ENCODE data around the gene MED17. TPM values are rescaled to one million over a fixed set of nuclear protein-coding genes. Genes with fewer than 3 reads are reported as not detected.
A peak's percentile ranks its signal among the peaks of the same experiment; 100 is the strongest.

MED17 gene
- total and polyA plus RNA-seq, 2 of the 13 experiments (the other 11 are each of a cell fraction or from before 2014, with no cell fraction given), result 23.1 to 37.0 TPM

GRCh38 chr11:93773045-93773477, 11.0 kb upstream of the MED17 start (continued):
- 0 out of 2 replicates have a peak, but pooled peaks have one; percentile 58 for TF ChIP-seq ZNF343 (CRISPR knock-in tag; IDR thresholded peaks at IDR 0.05)
- no peak for TF ChIP-seq SRSF4 (IDR thresholded peaks at IDR 0.05; ENCODE audit: low read depth, low read length, poor library complexity, severe bottlenecking)
- TF ChIP-seq ZNF143 (CRISPR knock-in tag; IDR thresholded peaks at IDR 0.05), result no peak
- no peak for TF ChIP-seq RCOR2 (CRISPR knock-in tag; IDR thresholded peaks at IDR 0.05)
- 0 out of 2 replicates have a peak, but pooled peaks have one; percentile 39 for TF ChIP-seq DDIT3 (CRISPR knock-in tag; IDR thresholded peaks at IDR 0.05)
- peak; percentile 56; the same call in 1 of the 2 replicates for TF ChIP-seq ZNF644 (CRISPR knock-in tag; IDR thresholded peaks at IDR 0.05; ENCODE audit: low read depth)
- TF ChIP-seq PBX2 (CRISPR knock-in tag; IDR thresholded peaks at IDR 0.05), result no peak
- no peak for TF ChIP-seq ZNF496 (CRISPR knock-in tag; IDR thresholded peaks at IDR 0.05; ENCODE audit: insufficient replicate concordance)
- TF ChIP-seq ZNF317 (CRISPR knock-in tag; IDR thresholded peaks at IDR 0.05), result 0 out of 2 replicates have a peak, but pooled peaks have one; percentile 67
- TF ChIP-seq NKX3-1 (CRISPR knock-in tag; IDR thresholded peaks at IDR 0.05), result no peak
- TF ChIP-seq AHR (CRISPR knock-in tag; IDR thresholded peaks at IDR 0.05), result no peak
- TF ChIP-seq NFIC (IDR thresholded peaks at IDR 0.05; ENCODE audit: low read length), result no peak
- no peak for TF ChIP-seq EEA1 (CRISPR knock-in tag; IDR thresholded peaks at IDR 0.05; ENCODE audit: borderline replicate concordance)
- no peak for TF ChIP-seq ZNF740 (CRISPR knock-in tag; IDR thresholded peaks at IDR 0.05)
- no peak for TF ChIP-seq NFATC3 (CRISPR knock-in tag; IDR thresholded peaks at IDR 0.05)
- peak; percentile 63; the same call in 1 of the 2 replicates for TF ChIP-seq NCOA2 (CRISPR knock-in tag; IDR thresholded peaks at IDR 0.05)
- TF ChIP-seq ZSCAN9 (CRISPR knock-in tag; IDR thresholded peaks at IDR 0.05; ENCODE audit: borderline replicate concordance), result peak; percentile 96
- no peak for TF ChIP-seq NCOA1 (CRISPR knock-in tag; IDR thresholded peaks at IDR 0.05)
- TF ChIP-seq FOXM1 (CRISPR knock-in tag; IDR thresholded peaks at IDR 0.05), result no peak
- TF ChIP-seq FUBP1 (CRISPR knock-in tag; IDR thresholded peaks at IDR 0.05; ENCODE audit: borderline replicate concordance), result no peak
- TF ChIP-seq ZNF337 (CRISPR knock-in tag; IDR thresholded peaks at IDR 0.05; ENCODE audit: borderline replicate concordance, low read depth), result no peak
- no peak for TF ChIP-seq NFYB (CRISPR knock-in tag; IDR thresholded peaks at IDR 0.05)
- TF ChIP-seq SYNCRIP (IDR thresholded peaks at IDR 0.05; ENCODE audit: insufficient read depth, low read depth, low read length), result no peak
- TF ChIP-seq TP53 (CRISPR knock-in tag; conservative IDR thresholded peaks at IDR 0.05), result no peak
- TF ChIP-seq PCBP1 (IDR thresholded peaks at IDR 0.05; ENCODE audit: borderline replicate concordance, low read depth, low read length), result no peak
- TF ChIP-seq KDM1A (CRISPR knock-in tag; IDR thresholded peaks at IDR 0.05), result no peak
- TF ChIP-seq FOSL1 (CRISPR knock-in tag; IDR thresholded peaks at IDR 0.05; ENCODE audit: borderline replicate concordance), result no peak
- TF ChIP-seq TRIM22 (IDR thresholded peaks at IDR 0.05), result no peak

Measured in HepG2 (cell line).